Common myeloid progenitor, CD34-positive (primary cell): ENCODE measurements around the gene SMIM1.
"Not testable (repeated sequence)": the region's sequence is repeated elsewhere in the genome, so short reads cannot be mapped to it uniquely, and the experiment has no call there.

Experiments used
- CTCF ChIA-PET: fragments of 350-600 bp; sonication (Branson Sonifier 250); formaldehyde crosslinking; loops from one replicate; lab custom pipeline; 2021; ENCODE audit warnings: antibody characterized with exemption; lab: Charles Lee
- POLR2A ChIA-PET: fragments of 350-600 bp; sonication (Branson Sonifier 250); formaldehyde crosslinking; loops from one replicate; lab custom pipeline; 2021; ENCODE audit warnings: antibody characterized with exemption; lab: Charles Lee
- DNase-seq, 3 donors: peaks; one replicate each; pipeline versions ENCODE4 v3.0.0 to v3.0.0-alpha.2; 2013
- H3K27ac ChIP-seq, 2 experiments: 1 replicate in 1 of 2; 2 replicates in 1 of 2; pipeline ENCODE4 v1.7.0; 2013; ENCODE audit warnings: inconsistent platforms in 2 of 2, low read length in 2 of 2, mild to moderate bottlenecking in 2 of 2, low read depth in 1 of 2, moderate library complexity in 1 of 2; ENCODE audit not compliant: severe bottlenecking in 2 of 2, insufficient read depth in 1 of 2, poor library complexity in 1 of 2
- H3K27me3 ChIP-seq, 5 experiments: replicated peaks in 2 of 5; 1 replicate in 3 of 5; 2 replicates in 2 of 5; pipeline versions ENCODE4 v1.6.1 to v1.7.0; 2013; ENCODE audit warnings: low read length in 4 of 5, mild to moderate bottlenecking in 2 of 5, moderate library complexity in 2 of 5, inconsistent platforms in 1 of 5; ENCODE audit not compliant: insufficient read depth in 5 of 5, control insufficient read depth in 4 of 5
- H3K36me3 ChIP-seq, 4 experiments: 1 replicate in 2 of 4; 2 replicates in 2 of 4; pipeline versions ENCODE4 v1.6.1 to v1.7.0; 2013; ENCODE audit warnings: low read length in 3 of 4, control low read depth in 1 of 4, mild to moderate bottlenecking in 1 of 4; ENCODE audit not compliant: control insufficient read depth in 4 of 4, insufficient read depth in 4 of 4
- H3K4me1 ChIP-seq, 4 experiments: 1 replicate in 3 of 4; 2 replicates in 1 of 4; pipeline versions ENCODE4 v1.6.1 to v1.7.1; 2013; ENCODE audit warnings: low read length in 3 of 4, mild to moderate bottlenecking in 3 of 4, control low read depth in 1 of 4, inconsistent platforms in 1 of 4, moderate library complexity in 1 of 4; ENCODE audit not compliant: control insufficient read depth in 4 of 4, insufficient read depth in 4 of 4; ENCODE audit errors: control extremely low read depth in 1 of 4
- H3K4me3 ChIP-seq, 7 experiments: 1 replicate in 4 of 7; 2 replicates in 3 of 7; pipeline versions ENCODE4 v1.5.1 to v1.7.0; 2013; ENCODE audit warnings: mild to moderate bottlenecking in 7 of 7, low read length in 6 of 7, moderate library complexity in 6 of 7, inconsistent platforms in 2 of 7, low read depth in 2 of 7, control low read depth in 1 of 7; ENCODE audit not compliant: insufficient read depth in 4 of 7, control insufficient read depth in 1 of 7; ENCODE audit errors: extremely low read depth in 1 of 7
- H3K9me3 ChIP-seq, 5 experiments: 1 replicate in 4 of 5; 2 replicates in 1 of 5; pipeline versions ENCODE4 v1.6.1 to v1.7.1; 2013; ENCODE audit warnings: low read length in 4 of 5, mild to moderate bottlenecking in 2 of 5, inconsistent platforms in 1 of 5, low read depth in 1 of 5, moderate library complexity in 1 of 5; ENCODE audit not compliant: control insufficient read depth in 4 of 5, insufficient read depth in 2 of 5; ENCODE audit errors: control extremely low read depth in 1 of 5
- WGBS: methylation state at CpG from one replicate; pipeline ENCODE4 v1.1.5; 2013; ENCODE audit not compliant: insufficient coverage; 5-methylcytosine and 5-hydroxymethylcytosine counted together

The SMIM1 gene

GRCh38 chr1:3796215-3797061 lies 23.9 kb downstream of the SMIM1 start, which contains the start of gene LRRC47:
TSS of gene LRRC47 (minus strand) at chr1:3796498. CDS start at chr1:3796476, 22 bp downstream.
- ChIA-PET CTCF (interaction anchor here (1.0 to 3.7 kb wide), 4 partner anchors 9 to 861 kb away, joined by 3 to 18 read pairs (median 4); no protein-coding TSS in a partner anchor), POLR2A (no interaction called here)
- H3K27me3 ChIP-seq = peaks cover 0 to 4% (median 0%) of the 10 kb centered on the region in 5 experiments
- DNase-seq = peak; percentile 89 to 95 (median 92)
- no peaks in the 10 kb centered on the region for H3K9me3 ChIP-seq
- peak within 1 kb of the TSS; percentile 58 to 84 for H3K27ac ChIP-seq
- H3K4me3 ChIP-seq = peak within 1 kb of the TSS; percentile 72 to 95 (median 86)
- 5% methylated on average over 55 of the region's 60 CpGs for WGBS
- peaks cover 0 to 9% (median 0%) of the 10 kb centered on the region in 4 experiments for H3K36me3 ChIP-seq
- H3K4me1 ChIP-seq = peaks cover 5 to 33% (median 26%) of the 10 kb centered on the region in 4 experiments

GRCh38 chr1:3799976-3800685 lies 27.6 kb downstream of the SMIM1 start:
- 96% methylated on average over 11 of the region's 11 CpGs for WGBS
- ChIA-PET POLR2A (no interaction called here), CTCF (interaction anchor here (1.0 kb wide), 1 partner anchor 24 kb away, joined by 4 read pairs; no protein-coding TSS in a partner anchor)
- Histone ChIP-seq H3K27ac (no peak overlapping the region), H3K27me3 (peaks cover 0 to 11% (median 2%) of the 10 kb centered on the region in 5 experiments), H3K36me3 (no peaks in the 10 kb centered on the region), H3K9me3 (no peaks in the 10 kb centered on the region), H3K4me1 (peaks cover 3 to 14% (median 11%) of the 10 kb centered on the region in 4 experiments), H3K4me3 (no peak overlapping the region)
- DNase-seq = no peak

- peaks cover 0 to 14% (median 2%) of the 10 kb centered on the region in 5 experiments for H3K27me3 ChIP-seq
- H3K4me3 ChIP-seq, DNase-seq, H3K9me3 ChIP-seq, H3K36me3 ChIP-seq, POLR2A ChIA-PET, H3K4me1 ChIP-seq, H3K27ac ChIP-seq, CTCF ChIA-PET: not testable (repeated sequence)
- WGBS = 100% methylated on average over 1 of the region's 3 CpGs
These were observed 28.2 kb downstream of the SMIM1 start for GRCh38 chr1:3800795-3801194.

GRCh38 chr1:3803905-3804626 lies 31.5 kb downstream of the SMIM1 start:
- peaks cover 0 to 14% (median 2%) of the 10 kb centered on the region in 5 experiments for H3K27me3 ChIP-seq
- no peak for DNase-seq
- CTCF ChIA-PET = interaction anchor here (1.3 kb wide), 1 partner anchor 28 kb away, joined by 4 read pairs; no protein-coding TSS in a partner anchor
- no peaks in the 10 kb centered on the region for H3K36me3 ChIP-seq
- no peaks in the 10 kb centered on the region for H3K4me1 ChIP-seq
- 86% methylated on average over 13 of the region's 19 CpGs for WGBS
- H3K27ac ChIP-seq = peak overlapping the region in 1 of 2 experiments; percentile 49
- no peak overlapping the region for H3K4me3 ChIP-seq
- POLR2A ChIA-PET = no interaction called here
- peaks cover 0 to 5% (median 0%) of the 10 kb centered on the region in 5 experiments for H3K9me3 ChIP-seq

GRCh38 chr1:3804627-3804944 lies 32.0 kb downstream of the SMIM1 start:
- peaks cover 0 to 14% (median 2%) of the 10 kb centered on the region in 5 experiments for H3K27me3 ChIP-seq
- 61% methylated on average over 6 of the region's 7 CpGs for WGBS
- POLR2A ChIA-PET, H3K9me3 ChIP-seq, H3K4me1 ChIP-seq, H3K4me3 ChIP-seq, DNase-seq, H3K36me3 ChIP-seq: not testable (repeated sequence)
- CTCF ChIA-PET = interaction anchor here (1.3 kb wide), 1 partner anchor 29 kb away, joined by 4 read pairs; no protein-coding TSS in a partner anchor
- peak overlapping the region in 1 of 2 experiments; percentile 49 for H3K27ac ChIP-seq

GRCh38 chr1:3805038-3805437 lies 32.5 kb downstream of the SMIM1 start:
- H3K27me3 ChIP-seq = peaks cover 0 to 13% (median 2%) of the 10 kb centered on the region in 5 experiments
- DNase-seq = no peak
- no peaks in the 10 kb centered on the region for H3K36me3 ChIP-seq
- no peak overlapping the region for H3K27ac ChIP-seq
- CTCF ChIA-PET = interaction anchor here (1.2 kb wide), 1 partner anchor 9 kb away, joined by 3 read pairs; the partner anchor contains the start of gene LRRC47
- H3K9me3 ChIP-seq = peaks cover 0 to 5% (median 0%) of the 10 kb centered on the region in 5 experiments
- H3K4me3 ChIP-seq = no peak overlapping the region
- no peaks in the 10 kb centered on the region for H3K4me1 ChIP-seq
- WGBS = 97% methylated on average over 10 of the region's 11 CpGs
- POLR2A ChIA-PET = no interaction called here
